MM.1S (cell line): Measurements from ENCODE around the gene TFDP1.

Source experiments
- EZH2 ChIP-seq: fragments of 300-600 bp; sonication (generic); optimal IDR thresholded peaks from 2 replicates; pipeline ENCODE3; 2017; ENCODE audit warnings: low read depth, mild to moderate bottlenecking, antibody characterized with exemption, low read length, mixed read lengths
- EZH2phosphoT487 ChIP-seq: fragments of 300-600 bp; sonication (generic); IDR thresholded peaks from 2 replicates; pipeline ENCODE4 v1.6.1; 2018; ENCODE audit warnings: antibody characterized with exemption, low read length
- TF ChIP-seq, protein P1 (sequence below): fragments of 300-600 bp; sonication (generic); IDR thresholded peaks from 2 replicates; pipeline ENCODE4 v1.5.1; 2016; ENCODE audit warnings: antibody characterized with exemption, low read length, mixed read lengths

DNA sequence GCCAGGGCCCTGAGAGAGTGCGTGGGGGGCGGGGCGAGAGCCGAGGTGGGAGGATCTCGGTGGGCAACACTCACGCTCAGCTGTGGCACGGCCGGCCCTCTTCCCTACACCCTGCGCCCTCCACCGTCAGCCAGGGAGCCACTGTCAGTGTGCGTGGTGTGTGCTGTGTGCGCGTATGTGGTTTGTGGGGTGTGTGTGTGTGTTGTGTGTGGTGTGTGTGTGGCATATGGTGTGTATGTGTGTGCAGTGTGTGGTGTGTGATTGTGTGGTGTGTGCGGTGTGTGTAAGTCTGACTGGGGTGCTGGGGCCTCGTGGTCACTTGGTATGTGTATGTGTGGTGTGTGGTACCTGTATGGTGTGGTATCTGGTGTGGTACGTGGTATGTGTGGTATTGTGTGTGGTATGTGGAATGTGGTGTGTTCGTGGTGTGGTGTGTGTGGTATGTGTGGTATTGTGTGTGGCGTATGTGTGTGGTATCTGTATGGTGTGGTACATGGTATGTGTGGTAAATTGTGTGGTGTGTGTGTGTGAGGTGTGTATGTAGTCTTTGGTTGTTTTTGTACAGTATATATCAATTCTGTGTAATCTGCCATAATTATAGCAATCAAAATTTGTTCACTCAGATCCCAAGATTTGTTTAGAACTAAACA, 87.6 kb downstream of the TFDP1 start:
- TF ChIP-seq EZH2 = no peak
- TF ChIP-seq, protein P1, sequence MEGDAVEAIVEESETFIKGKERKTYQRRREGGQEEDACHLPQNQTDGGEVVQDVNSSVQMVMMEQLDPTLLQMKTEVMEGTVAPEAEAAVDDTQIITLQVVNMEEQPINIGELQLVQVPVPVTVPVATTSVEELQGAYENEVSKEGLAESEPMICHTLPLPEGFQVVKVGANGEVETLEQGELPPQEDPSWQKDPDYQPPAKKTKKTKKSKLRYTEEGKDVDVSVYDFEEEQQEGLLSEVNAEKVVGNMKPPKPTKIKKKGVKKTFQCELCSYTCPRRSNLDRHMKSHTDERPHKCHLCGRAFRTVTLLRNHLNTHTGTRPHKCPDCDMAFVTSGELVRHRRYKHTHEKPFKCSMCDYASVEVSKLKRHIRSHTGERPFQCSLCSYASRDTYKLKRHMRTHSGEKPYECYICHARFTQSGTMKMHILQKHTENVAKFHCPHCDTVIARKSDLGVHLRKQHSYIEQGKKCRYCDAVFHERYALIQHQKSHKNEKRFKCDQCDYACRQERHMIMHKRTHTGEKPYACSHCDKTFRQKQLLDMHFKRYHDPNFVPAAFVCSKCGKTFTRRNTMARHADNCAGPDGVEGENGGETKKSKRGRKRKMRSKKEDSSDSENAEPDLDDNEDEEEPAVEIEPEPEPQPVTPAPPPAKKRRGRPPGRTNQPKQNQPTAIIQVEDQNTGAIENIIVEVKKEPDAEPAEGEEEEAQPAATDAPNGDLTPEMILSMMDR = no peak
- no peak for TF ChIP-seq EZH2phosphoT487
